Large intestine (tissue), 3 donors: ENCODE measurements around the gene PPP1R7. TPM values are rescaled to one million over a fixed set of nuclear protein-coding genes. Genes with fewer than 3 reads are reported as not detected.

ENCODE experiments used
- DNase-seq, 2 donors: peaks; one replicate each; pipeline versions ENCODE4 v3.0.0 to v3.0.0-alpha.2; 2013
- H3K27ac ChIP-seq: one replicate; pipeline ENCODE4 v1.5.1; 2013; ENCODE audit warnings: low read length
- H3K27me3 ChIP-seq: 2 replicates; pipeline ENCODE4 v1.6.1; 2013; ENCODE audit warnings: low read length; ENCODE audit not compliant: control insufficient read depth, insufficient read depth
- H3K36me3 ChIP-seq: 2 replicates; pipeline ENCODE4 v1.6.1; 2013; ENCODE audit warnings: low read length; ENCODE audit not compliant: control insufficient read depth, insufficient read depth
- H3K4me1 ChIP-seq: one replicate; pipeline ENCODE4 v1.6.1; 2013; ENCODE audit warnings: low read length; ENCODE audit not compliant: control insufficient read depth, insufficient read depth
- H3K4me3 ChIP-seq: one replicate; pipeline ENCODE4 v1.5.1; 2013; ENCODE audit warnings: low read length
- H3K9me3 ChIP-seq: one replicate; pipeline ENCODE4 v1.6.1; 2013; ENCODE audit warnings: mild to moderate bottlenecking, low read depth, low read length, moderate library complexity; ENCODE audit not compliant: control insufficient read depth
- WGBS: methylation state at CpG from one replicate; pipeline ENCODE4 v1.1.5; 2013; ENCODE audit warnings: low lambda C conversion rate; ENCODE audit not compliant: insufficient coverage; 5-methylcytosine and 5-hydroxymethylcytosine counted together
- polyA plus RNA-seq: library from polyadenylated mRNA; unstranded; fragments of 120-200 nt; gene quantifications from one replicate; pipeline ENCODE4 v1.2.1, GENCODE V29; 2013

Gene PPP1R7
- polyA plus RNA-seq, 1 donor: 58.4 TPM

DNA sequence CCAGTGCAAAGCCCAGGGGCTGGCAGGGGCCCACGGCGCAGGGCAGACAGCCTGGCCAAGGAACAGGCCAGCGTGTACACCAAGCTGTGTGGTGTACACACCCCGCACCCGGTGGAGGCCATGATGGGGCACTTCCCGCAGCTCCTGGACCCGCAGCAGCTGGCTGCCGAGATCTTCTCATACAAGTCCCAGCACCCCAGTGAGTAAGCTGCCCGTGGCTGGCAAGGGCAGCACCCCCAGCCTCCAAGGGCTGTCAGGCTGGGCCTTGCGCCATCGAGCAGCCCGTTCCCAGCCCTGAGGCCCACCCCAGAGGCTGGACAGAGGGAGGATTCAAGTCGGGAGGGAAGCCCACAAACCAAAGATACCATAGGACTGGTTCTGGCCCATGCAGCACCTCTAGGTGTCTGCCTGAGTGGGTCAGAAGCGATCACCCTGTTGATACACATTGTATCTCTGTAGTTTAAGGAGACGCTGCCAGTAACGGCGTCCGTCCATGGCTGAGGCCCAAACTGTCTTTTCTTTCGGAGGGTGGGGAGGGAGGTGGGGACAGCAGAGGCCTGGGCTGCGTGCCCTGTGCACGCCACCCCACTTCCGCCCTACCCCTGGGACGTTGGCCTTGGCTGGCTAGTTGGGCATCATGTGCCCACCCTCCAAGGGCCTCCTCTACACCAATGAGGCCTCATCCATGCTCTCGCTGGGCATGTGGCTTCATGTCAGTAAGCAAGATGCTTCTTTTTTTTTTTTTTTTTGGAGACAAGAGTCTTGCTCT, 31.3 kb upstream of the PPP1R7 start:
- H3K27ac ChIP-seq: no peak overlapping the region
- H3K4me3 ChIP-seq: no peak overlapping the region
- DNase-seq: no peak
- no CpG with 5 or more reads among the region's 24 CpGs for WGBS
- no peaks in the 10 kb centered on the region for H3K4me1 ChIP-seq
- no peaks in the 10 kb centered on the region for H3K27me3 ChIP-seq
- H3K36me3 ChIP-seq: peaks cover 25% of the 10 kb centered on the region
- H3K9me3 ChIP-seq: no peaks in the 10 kb centered on the region

DNA sequence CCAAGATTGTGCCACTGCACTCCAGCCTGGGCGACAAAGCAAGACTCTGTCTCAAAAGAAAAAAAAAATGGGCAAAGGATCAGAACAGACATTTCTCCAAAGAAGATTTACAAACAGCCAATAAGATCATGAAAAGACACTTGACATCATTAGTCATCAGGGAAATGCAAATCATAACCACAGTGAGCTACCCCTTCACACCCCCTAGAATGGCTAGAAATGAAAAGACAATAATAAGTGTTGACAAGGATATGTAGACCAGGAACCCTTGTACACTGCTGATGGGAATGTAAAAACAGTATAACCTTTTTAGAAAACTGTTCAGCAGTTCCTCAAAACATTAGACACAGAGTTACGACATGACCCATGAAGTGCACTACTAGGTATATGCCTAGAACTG, 29.8 kb upstream of the PPP1R7 start:
- WGBS: 100% methylated on average over 2 of the region's 2 CpGs
- Histone ChIP-seq H3K27ac (no peak overlapping the region), H3K4me1 (no peaks in the 10 kb centered on the region), H3K27me3 (no peaks in the 10 kb centered on the region), H3K4me3 (no peak overlapping the region), H3K9me3 (no peaks in the 10 kb centered on the region), H3K36me3 (peaks cover 16% of the 10 kb centered on the region)
- no peak for DNase-seq

DNA sequence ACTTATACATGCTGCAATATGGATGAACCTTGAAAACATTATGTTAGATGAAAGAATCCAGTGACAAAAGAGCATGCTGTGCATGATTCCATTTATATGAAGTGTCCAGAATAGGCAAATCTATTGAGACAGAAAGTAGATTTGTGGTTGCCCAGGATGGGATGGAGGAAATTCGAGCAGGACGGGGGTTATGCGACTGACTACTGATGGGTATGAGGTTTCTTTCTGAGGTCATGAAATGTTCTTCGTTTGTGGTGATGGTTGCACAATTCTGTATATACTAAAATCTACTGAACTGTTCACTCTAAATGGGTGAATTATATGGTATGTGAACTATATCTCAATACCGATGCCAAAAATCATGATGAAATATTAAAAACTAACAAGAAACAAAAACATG, 29.3 kb upstream of the PPP1R7 start:
- no peaks in the 10 kb centered on the region for H3K9me3 ChIP-seq
- no peak for DNase-seq
- H3K4me3 ChIP-seq: no peak overlapping the region
- H3K27ac ChIP-seq: no peak overlapping the region
- no peaks in the 10 kb centered on the region for H3K4me1 ChIP-seq
- WGBS: 90% methylated on average over 2 of the region's 5 CpGs
- H3K27me3 ChIP-seq: no peaks in the 10 kb centered on the region
- peaks cover 19% of the 10 kb centered on the region for H3K36me3 ChIP-seq

DNA sequence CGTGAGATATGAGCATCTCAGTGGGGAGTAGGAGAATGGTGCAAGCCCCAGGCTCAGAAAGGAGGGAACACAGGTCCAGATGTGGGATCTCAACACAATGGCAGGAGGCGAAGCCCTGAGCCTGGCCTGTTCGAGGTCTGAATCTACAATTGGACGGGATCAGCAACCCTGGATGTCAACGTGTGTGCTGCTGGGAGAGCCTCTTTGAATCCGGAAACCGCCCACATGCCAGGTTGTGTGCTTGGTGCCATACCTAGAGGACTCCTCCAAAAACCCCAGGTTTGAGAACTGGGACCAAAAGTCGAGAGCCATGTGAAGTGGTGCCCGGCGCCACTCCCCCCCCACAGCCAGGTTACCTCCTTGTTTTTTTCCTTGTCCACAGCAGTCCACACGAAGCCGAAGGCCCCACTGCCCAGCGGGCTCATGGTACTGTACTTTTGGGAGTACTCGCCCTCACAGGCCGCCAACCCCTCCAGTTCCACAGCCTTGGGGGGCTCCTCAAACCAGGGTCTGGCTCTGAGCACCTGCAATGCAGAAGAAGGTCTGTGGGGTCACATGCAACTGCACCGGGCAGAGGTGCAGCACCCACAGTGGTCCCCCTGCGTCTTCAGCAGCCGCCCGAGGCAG, 27.8 kb upstream of the PPP1R7 start:
- H3K27me3 ChIP-seq: no peaks in the 10 kb centered on the region
- H3K36me3 ChIP-seq: peaks cover 21% of the 10 kb centered on the region
- no peaks in the 10 kb centered on the region for H3K9me3 ChIP-seq
- 93% methylated on average over 3 of the region's 19 CpGs for WGBS
- no peaks in the 10 kb centered on the region for H3K4me1 ChIP-seq
- no peak overlapping the region for H3K27ac ChIP-seq
- no peak overlapping the region for H3K4me3 ChIP-seq
- DNase-seq: no peak

DNA sequence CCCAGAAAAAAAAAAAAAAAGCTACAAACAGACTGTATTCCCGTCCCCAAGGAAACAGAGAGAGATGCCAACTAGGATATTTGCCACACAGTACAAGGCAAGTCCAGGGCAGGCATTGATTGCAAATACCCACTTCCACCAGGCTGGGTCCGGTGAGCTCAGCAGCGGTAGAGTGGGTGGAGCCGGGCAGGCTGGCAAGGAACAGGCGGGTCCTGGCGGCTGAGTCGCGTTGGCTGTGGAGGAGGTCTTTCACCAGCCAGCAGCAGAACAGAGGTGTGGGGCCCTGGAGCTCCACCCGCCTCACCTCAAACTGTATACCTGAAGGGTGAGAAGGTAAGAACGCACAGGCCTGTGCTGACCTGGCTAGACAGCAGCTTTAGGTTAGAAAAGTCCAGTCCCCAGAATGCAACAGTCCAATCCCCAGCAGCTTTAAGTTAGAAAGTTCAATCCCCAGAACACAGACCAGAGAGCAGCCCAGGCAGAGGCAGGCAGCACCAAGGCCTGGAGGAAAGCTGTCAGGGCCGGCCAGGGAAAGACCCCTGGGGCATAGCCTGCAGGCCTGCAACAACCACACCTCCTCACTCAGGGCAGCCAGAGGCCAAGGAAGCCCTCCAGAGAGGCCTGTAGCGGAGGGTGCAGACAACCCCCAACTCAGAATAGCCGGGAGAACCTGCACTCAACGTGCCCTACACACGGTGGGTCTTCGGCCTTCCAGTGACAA, 26.3 kb upstream of the PPP1R7 start:
- H3K27ac ChIP-seq: no peak overlapping the region
- no peaks in the 10 kb centered on the region for H3K4me1 ChIP-seq
- H3K36me3 ChIP-seq: peaks cover 23% of the 10 kb centered on the region
- no peaks in the 10 kb centered on the region for H3K9me3 ChIP-seq
- DNase-seq: no peak
- no peak overlapping the region for H3K4me3 ChIP-seq
- no peaks in the 10 kb centered on the region for H3K27me3 ChIP-seq
- WGBS: no CpG with 5 or more reads among the region's 16 CpGs

DNA sequence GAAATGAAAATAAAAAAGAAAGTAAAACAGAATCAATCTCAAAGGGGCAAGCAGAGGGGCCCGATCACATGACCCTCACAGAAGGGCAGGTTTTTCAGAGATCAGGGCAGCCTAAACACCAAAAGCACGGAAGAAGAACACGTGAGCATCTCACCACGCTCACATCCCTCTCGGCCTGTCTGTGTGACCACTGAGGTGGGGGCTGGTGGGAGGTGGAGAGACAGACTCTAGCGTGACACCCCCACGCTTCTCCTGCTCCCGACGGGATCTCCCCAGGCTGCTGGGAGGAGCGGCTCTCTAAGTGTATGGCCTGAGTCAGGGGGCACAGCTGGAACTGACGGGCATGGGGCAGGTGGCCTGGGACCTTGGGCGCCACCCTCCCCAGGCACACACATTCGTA, 24.6 kb upstream of the PPP1R7 start:
- DNase-seq: no peak
- H3K36me3 ChIP-seq: peaks cover 23% of the 10 kb centered on the region
- H3K4me1 ChIP-seq: no peaks in the 10 kb centered on the region
- 100% methylated on average over 1 of the region's 13 CpGs for WGBS
- H3K4me3 ChIP-seq: no peak overlapping the region
- no peaks in the 10 kb centered on the region for H3K9me3 ChIP-seq
- H3K27me3 ChIP-seq: no peaks in the 10 kb centered on the region
- no peak overlapping the region for H3K27ac ChIP-seq

DNA sequence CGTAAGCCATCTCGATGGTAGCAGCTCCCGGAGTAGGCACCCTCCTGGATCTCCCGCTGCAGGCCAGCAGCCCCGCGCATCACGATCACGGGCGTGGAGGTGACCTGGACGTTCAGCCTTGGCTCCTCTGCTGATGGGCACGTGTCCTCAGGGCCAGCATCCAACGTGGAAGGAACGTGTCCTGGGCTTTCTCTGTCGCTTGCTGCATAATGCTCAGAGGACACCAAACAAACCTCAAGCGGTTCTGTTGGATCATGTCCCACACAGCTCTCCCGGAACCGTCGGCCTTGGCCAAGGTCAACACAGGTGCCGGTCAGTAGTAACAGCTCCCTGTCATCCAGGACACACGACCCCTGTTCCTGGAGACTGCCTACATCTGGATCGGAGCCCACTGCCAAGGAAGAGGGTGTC, 24.1 kb upstream of the PPP1R7 start:
- H3K36me3 ChIP-seq: peaks cover 23% of the 10 kb centered on the region
- DNase-seq: no peak
- no peak overlapping the region for H3K27ac ChIP-seq
- no CpG with 5 or more reads among the region's 21 CpGs for WGBS
- H3K27me3 ChIP-seq: no peaks in the 10 kb centered on the region
- H3K9me3 ChIP-seq: no peaks in the 10 kb centered on the region
- no peaks in the 10 kb centered on the region for H3K4me1 ChIP-seq
- H3K4me3 ChIP-seq: no peak overlapping the region

DNA sequence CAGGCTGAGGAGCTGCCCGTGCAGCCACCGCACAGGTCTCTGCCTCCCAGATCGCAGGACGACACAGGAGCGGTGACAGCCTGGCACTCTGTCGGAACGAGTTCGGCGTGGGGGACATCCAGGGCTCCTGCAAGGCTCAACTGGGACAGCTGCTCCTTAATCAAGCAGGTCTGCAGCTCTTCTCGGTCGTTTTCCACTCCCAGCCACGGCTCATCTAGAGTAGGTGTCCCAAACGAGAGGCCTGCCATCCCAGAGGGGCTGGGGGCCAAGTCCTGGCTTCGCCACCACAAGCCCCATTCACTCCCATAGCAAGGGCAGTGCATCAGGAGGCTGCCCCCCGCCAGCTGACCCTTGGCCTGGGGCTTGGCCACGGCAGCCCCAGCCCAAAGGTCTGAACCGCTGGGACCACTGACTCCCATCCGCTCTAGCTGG, 23.5 kb upstream of the PPP1R7 start:
- DNase-seq: no peak
- H3K27ac ChIP-seq: no peak overlapping the region
- no peak overlapping the region for H3K4me3 ChIP-seq

DNA sequence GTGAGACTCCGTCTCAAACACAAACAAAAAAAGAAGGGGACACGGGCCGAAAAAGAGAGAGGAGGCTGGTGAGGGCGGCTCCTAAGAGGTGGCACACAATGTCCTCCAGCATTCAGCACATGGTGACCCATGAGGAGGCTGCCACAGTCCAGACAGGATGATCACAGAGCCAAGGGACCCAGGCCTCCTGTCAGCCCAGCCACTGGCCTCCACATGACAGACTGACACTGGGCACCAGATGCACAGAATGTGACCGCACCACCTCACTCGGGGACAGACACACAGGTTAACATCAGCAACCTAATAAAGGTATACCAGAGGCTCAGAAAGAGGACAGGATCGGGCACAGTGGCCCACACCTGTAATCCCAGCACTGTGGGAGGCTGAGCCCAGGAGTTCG, 22.0 kb upstream of the PPP1R7 start:
- peaks cover 16% of the 10 kb centered on the region for H3K36me3 ChIP-seq
- no peaks in the 10 kb centered on the region for H3K4me1 ChIP-seq
- no peaks in the 10 kb centered on the region for H3K9me3 ChIP-seq
- no CpG with 5 or more reads among the region's 8 CpGs for WGBS
- H3K4me3 ChIP-seq: no peak overlapping the region
- no peaks in the 10 kb centered on the region for H3K27me3 ChIP-seq
- no peak for DNase-seq
- H3K27ac ChIP-seq: no peak overlapping the region

More for the DNA sequence above, 23.5 kb upstream of the PPP1R7 start:
- no CpG with 5 or more reads among the region's 18 CpGs for WGBS
- Histone ChIP-seq H3K9me3 (no peaks in the 10 kb centered on the region), H3K4me1 (no peaks in the 10 kb centered on the region), H3K36me3 (peaks cover 23% of the 10 kb centered on the region), H3K27me3 (no peaks in the 10 kb centered on the region)

DNA sequence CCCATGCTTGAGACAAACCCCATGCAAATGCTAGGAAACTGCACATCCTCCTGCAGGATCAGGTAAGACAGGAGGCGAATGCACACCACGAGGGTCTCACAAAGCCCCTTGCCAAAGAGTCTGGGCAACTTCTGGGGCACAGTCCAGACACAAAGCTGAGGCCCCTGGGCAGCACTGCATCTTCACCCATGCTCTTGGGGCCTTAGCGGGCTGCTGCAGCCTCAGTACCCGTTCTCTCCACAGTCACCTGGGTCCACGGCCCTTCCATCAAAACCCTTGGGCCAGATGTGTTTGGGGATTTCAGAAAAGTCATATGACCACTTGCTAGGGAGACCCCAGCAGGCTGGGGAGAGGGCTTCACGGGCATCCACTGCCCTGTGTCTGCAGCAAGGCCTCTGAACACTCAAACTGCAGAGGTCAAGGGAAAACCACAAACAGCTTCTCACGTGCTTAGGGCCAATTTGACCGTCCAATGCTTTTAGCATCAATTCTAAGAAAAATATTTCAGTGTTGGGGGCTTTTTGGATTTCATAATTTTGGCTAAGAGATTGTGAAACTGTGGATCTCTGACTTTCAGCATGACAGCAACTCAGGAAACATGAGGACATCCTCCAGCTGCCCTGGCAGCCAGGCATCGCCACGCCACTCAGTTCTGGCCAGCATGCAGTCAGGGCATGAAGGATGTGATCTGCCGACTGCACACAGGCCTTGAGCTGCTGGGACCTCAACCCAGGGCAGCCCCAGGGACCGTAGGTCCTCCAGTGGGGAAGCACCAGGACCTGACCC, 21.0 kb upstream of the PPP1R7 start:
- WGBS: no CpG with 5 or more reads among the region's 12 CpGs

More for the DNA sequence above, 21.0 kb upstream of the PPP1R7 start:
- H3K27me3 ChIP-seq: no peaks in the 10 kb centered on the region
- H3K4me1 ChIP-seq: no peaks in the 10 kb centered on the region
- no peak overlapping the region for H3K4me3 ChIP-seq
- peaks cover 13% of the 10 kb centered on the region for H3K36me3 ChIP-seq
- H3K9me3 ChIP-seq: no peaks in the 10 kb centered on the region
- no peak for DNase-seq
- H3K27ac ChIP-seq: no peak overlapping the region
